ENCODE results near the gene PRDM10. TPM values are rescaled to one million over a fixed set of nuclear protein-coding genes. Genes with fewer than 3 reads are reported as not detected.

Gene PRDM10
- total RNA-seq, 1 donor from 2014 or later = 48.1 TPM

GRCh38 chr11:129996113-129996870 is 6.3 kb downstream of the PRDM10 start:
- intact Hi-C loops (cut with DNase I) = no loop called here
- Histone ChIP-seq H3K4me3 (no peak overlapping the region), H3K36me3 (no peaks in the 10 kb centered on the region), H3K27ac (no peak overlapping the region), H3K27me3 (no peaks in the 10 kb centered on the region), H3K4me1 (peaks cover 0 to 15% of the 10 kb centered on the region in 2 donors), H3K9me3 (no peaks in the 10 kb centered on the region)
- TF ChIP-seq CTCF (IDR thresholded peaks at IDR 0.05) = no peak
- no peak for DNase-seq (ENCODE audit: low spot score in 2 of 2)

- TF ChIP-seq CTCF (IDR thresholded peaks at IDR 0.05) = no peak
- H3K9me3 ChIP-seq = no peaks in the 10 kb centered on the region
- DNase-seq (ENCODE audit: low spot score in 2 of 2) = no peak
- no peaks in the 10 kb centered on the region for H3K36me3 ChIP-seq
- no peak overlapping the region for H3K4me3 ChIP-seq
- no peak overlapping the region for H3K27ac ChIP-seq
- H3K4me1 ChIP-seq = peaks cover 0 to 4% of the 10 kb centered on the region in 2 donors
- intact Hi-C loops (cut with DNase I) = no loop called here
- no peaks in the 10 kb centered on the region for H3K27me3 ChIP-seq
Observed at GRCh38 chr11:129995163-129995562, 7.5 kb downstream of the PRDM10 start.

- no peaks in the 10 kb centered on the region for H3K27me3 ChIP-seq
- intact Hi-C loops (cut with DNase I) = no loop called here
- H3K27ac ChIP-seq = no peak overlapping the region
- no peaks in the 10 kb centered on the region for H3K36me3 ChIP-seq
- no peak overlapping the region for H3K4me3 ChIP-seq
- DNase-seq (ENCODE audit: low spot score in 2 of 2) = no peak
- no peak for TF ChIP-seq CTCF (IDR thresholded peaks at IDR 0.05)
- H3K9me3 ChIP-seq = no peaks in the 10 kb centered on the region
- peaks cover 0 to 3% of the 10 kb centered on the region in 2 donors for H3K4me1 ChIP-seq
Observed at GRCh38 chr11:129992161-129992944, 10.3 kb downstream of the PRDM10 start.

- no peaks in the 10 kb centered on the region for H3K9me3 ChIP-seq
- H3K27me3 ChIP-seq = no peaks in the 10 kb centered on the region
- no peak for DNase-seq (ENCODE audit: low spot score in 2 of 2)
- no peak for TF ChIP-seq CTCF (IDR thresholded peaks at IDR 0.05)
- H3K36me3 ChIP-seq = no peaks in the 10 kb centered on the region
- H3K4me3 ChIP-seq = no peak overlapping the region
- intact Hi-C loops (cut with DNase I) = no loop called here
- H3K27ac ChIP-seq = no peak overlapping the region
- no peaks in the 10 kb centered on the region for H3K4me1 ChIP-seq
Observed at GRCh38 chr11:129989149-129989813, 13.4 kb downstream of the PRDM10 start.

GRCh38 chr11:129987950-129988349 is 14.7 kb downstream of the PRDM10 start:
- no peaks in the 10 kb centered on the region for H3K4me1 ChIP-seq
- H3K27ac ChIP-seq = no peak overlapping the region
- H3K27me3 ChIP-seq = no peaks in the 10 kb centered on the region
- no peak overlapping the region for H3K4me3 ChIP-seq
- no peak for DNase-seq (ENCODE audit: low spot score in 2 of 2)
- no peak for TF ChIP-seq CTCF (IDR thresholded peaks at IDR 0.05)
- intact Hi-C loops (cut with DNase I) = no loop called here
- H3K36me3 ChIP-seq = no peaks in the 10 kb centered on the region
- H3K9me3 ChIP-seq = no peaks in the 10 kb centered on the region
